AG09319 (cell line): ENCODE measurements around the gene SLC7A6.

Experiments used
- DNase-seq: peaks from one replicate; pipeline ENCODE4 v3.0.0-alpha.2; 2010; ENCODE audit warnings: low read depth; ENCODE audit errors: extremely low read depth
- CTCF ChIP-seq: IDR thresholded peaks from 2 replicates; pipeline ENCODE4 v1.5.1; 2011; ENCODE audit warnings: low read depth, mild to moderate bottlenecking, inconsistent platforms, low read length, moderate library complexity

The SLC7A6 gene

GRCh38 chr16:68298312-68298711 lies 34.0 kb downstream of the SLC7A6 start:
- TF ChIP-seq CTCF = no peak

GRCh38 chr16:68298907-68299561 lies 34.7 kb downstream of the SLC7A6 start:
- DNase-seq = peak; percentile 46
- TF ChIP-seq CTCF = no peak

More at GRCh38 chr16:68298312-68298711, 34.0 kb downstream of the SLC7A6 start:
- no peak for DNase-seq

GRCh38 chr16:68299571-68300453 lies 35.5 kb downstream of the SLC7A6 start:
- DNase-seq = no peak
- TF ChIP-seq CTCF = no peak

GRCh38 chr16:68300734-68301459 lies 36.6 kb downstream of the SLC7A6 start:
- no peak for TF ChIP-seq CTCF
- DNase-seq = no peak

- no peak for DNase-seq
- TF ChIP-seq CTCF = no peak
Measured at GRCh38 chr16:68306633-68307032, 42.3 kb downstream of the SLC7A6 start.

GRCh38 chr16:68309799-68310198 lies 45.5 kb downstream of the SLC7A6 start:
- no peak for TF ChIP-seq CTCF
- no peak for DNase-seq

GRCh38 chr16:68310437-68310773 lies 46.1 kb downstream of the SLC7A6 start:
- TF ChIP-seq CTCF = no peak
- DNase-seq = no peak
